Heart right ventricle (tissue), 16 donors: Measurements from ENCODE around the gene MYL10. TPM values are rescaled to one million over a fixed set of nuclear protein-coding genes. Genes with fewer than 3 reads are reported as not detected.

Experiments
- ATAC-seq, 8 donors: fragments of 200-7000 bp; cut with Tn5 transposase; one replicate each; pipeline ENCODE4 v1.9.1; 2020; ENCODE audit warnings: mild to moderate bottlenecking in 8 of 8, moderate library complexity in 8 of 8, moderate number of reproducible peaks in 1 of 8
- DNase-seq, 2 donors: peaks; one replicate each; pipeline ENCODE4 v3.0.0-alpha.2; 2020
- H3K27ac ChIP-seq, 10 donors: fragments of 200-600 bp; sonication (generic) in 2 of 10; one replicate each; pipeline versions ENCODE4 v1.5.0 to v1.8.0; 2020 to 2022; ENCODE audit warnings: mild to moderate bottlenecking in 3 of 10
- H3K27me3 ChIP-seq, 7 donors: fragments of 200-600 bp; one replicate each; pipeline ENCODE4 v1.8.0; 2021 to 2022; ENCODE audit warnings: mild to moderate bottlenecking in 2 of 7
- H3K36me3 ChIP-seq, 9 donors: fragments of 200-600 bp; sonication (generic) in 1 of 9; one replicate each; pipeline versions ENCODE4 v1.5.0 to v1.8.0; 2020 to 2022; ENCODE audit warnings: mild to moderate bottlenecking in 2 of 9
- H3K4me1 ChIP-seq, 9 donors: fragments of 200-600 bp; sonication (generic) in 1 of 9; one replicate each; pipeline versions ENCODE4 v1.5.0 to v1.8.0; 2020 to 2022; ENCODE audit warnings: mild to moderate bottlenecking in 4 of 9
- H3K4me3 ChIP-seq, 10 donors: fragments of 200-600 bp; sonication (generic) in 2 of 10; one replicate each; pipeline versions ENCODE4 v1.5.0 to v1.8.0; 2020 to 2022; ENCODE audit warnings: mild to moderate bottlenecking in 7 of 10, moderate library complexity in 2 of 10
- H3K9me3 ChIP-seq, 11 donors: fragments of 200-600 bp in 10 of 11; sonication (generic) in 2 of 11; one replicate each; pipeline versions ENCODE4 v1.5.0 to v1.8.0; 2013 to 2022; ENCODE audit warnings: mild to moderate bottlenecking in 2 of 11, control low read depth in 1 of 11, moderate library complexity in 1 of 11
- WGBS, 2 donors: extraction: QIAGEN DNeasy Blood & Tissue Kit; methylation state at CpG; one replicate each; pipeline ENCODE4 v1.1.7; 2013; ENCODE audit warnings: inconsistent platforms in 1 of 2; 5-methylcytosine and 5-hydroxymethylcytosine counted together
- intact Hi-C, 10 donors: fragments of 100-400 bp; cut with DNase I; formaldehyde crosslinking; loops; one replicate each; pipeline versions ENCODE4 v1.11.1 to v1.14.2; 2022
- polyA plus RNA-seq, 2 donors: library from polyadenylated mRNA; stranded (reverse); fragments of 200-250 nt; gene quantifications; one replicate each; pipeline ENCODE4 v1.2.3, GENCODE V29; 2013
- total RNA-seq, 10 donors: library from RNA; stranded (reverse); fragmentation: NEBNext Ultra II Directional in 3 of 10; extraction: Animal tissue kit (Norgen Biotek cat#: 25700) in 3 of 10; gene quantifications; one replicate each; pipeline versions ENCODE4 v1.2.1 to v1.2.4, GENCODE V29; 2021 to 2023
- TF ChIP-seq, protein P1 (sequence below), 9 donors: fragments of 200-600 bp; sonication (generic) in 2 of 9; IDR thresholded peaks; one replicate each; pipeline versions ENCODE4 v1.5.0 to v1.8.0; 2021 to 2022; ENCODE audit warnings: antibody characterized with exemption in 9 of 9, mild to moderate bottlenecking in 5 of 9, moderate library complexity in 1 of 9
- donor health status: Arrhythmogenic right ventricular cardiomyopathy.
- donor health status: ischemic (EF 13 %, LVEDD 7.1; RV severe dilation, severe dysfunction).
- donor health status: healthy with polysubstance abuse.
- donor health status: DM: no; HTN: yes; CAD: no.
- donor health status: DM: no; HTN: no; CAD: no.
- donor health status: ischemic (EF 25% LVEDD 6.9; RV normal size, moderate dysfunction).
- donor health status: ischemic (EF 25% LVEDD 5.7; RV mildly dilated, moderate dysfunction).
- donor health status: healthy.
- donor health status: DM: yes; HTN: yes; CAD: no.
- donor health status: Ischemic cardiomyopathy.
- donor health status: ischemic (EF 35%, LVEDD 5.7; RV mildly dilated, moderate dysfunction).
- donor health status: nonischemic (EF 11% LVEDD 7.7; RV severe dilation, severe dysfunction).
- donor health status: DM: yes; HTN: yes; CAD: no.
- donor health status: PGD.
- donor health status: ischemic (EF 29% LVEDD 5.4; RV normal size, mild dysfunction).
- donor health status: nonischemic (EF 23%, LVEDD 6.1; RV moderate dilation, normal function).

The MYL10 gene
- total and polyA plus RNA-seq, 12 donors, result not detected

DNA sequence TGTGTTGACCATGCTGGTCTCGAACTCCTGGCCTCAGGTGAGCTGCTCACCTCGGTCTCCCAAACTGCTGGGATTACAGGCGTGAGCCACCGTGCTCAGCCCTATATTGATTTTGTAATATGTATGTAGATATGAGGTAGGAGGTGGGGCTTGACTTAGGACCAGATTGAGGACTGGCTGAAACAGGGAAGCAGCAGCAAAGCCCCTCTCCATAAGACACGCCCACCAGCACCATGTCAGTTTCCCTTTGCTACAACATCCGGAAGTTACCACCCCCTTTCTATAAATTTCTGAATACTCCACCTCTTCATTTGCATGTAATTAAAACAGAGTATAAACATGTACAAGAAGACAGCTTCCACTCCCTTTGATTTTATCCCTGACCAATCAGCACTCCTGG is 47.9 kb upstream of the MYL10 start:
- intact Hi-C loops, result no loop called here
- Histone ChIP-seq H3K27ac (no peak overlapping the region), H3K9me3 (peaks cover 0 to 5% (median 0%) of the 10 kb centered on the region in 11 donors), H3K36me3 (no peaks in the 10 kb centered on the region), H3K4me3 (no peak overlapping the region), H3K27me3 (no peaks in the 10 kb centered on the region), H3K4me1 (peaks cover 0 to 19% (median 14%) of the 10 kb centered on the region in 9 donors)
- TF ChIP-seq, protein P1, sequence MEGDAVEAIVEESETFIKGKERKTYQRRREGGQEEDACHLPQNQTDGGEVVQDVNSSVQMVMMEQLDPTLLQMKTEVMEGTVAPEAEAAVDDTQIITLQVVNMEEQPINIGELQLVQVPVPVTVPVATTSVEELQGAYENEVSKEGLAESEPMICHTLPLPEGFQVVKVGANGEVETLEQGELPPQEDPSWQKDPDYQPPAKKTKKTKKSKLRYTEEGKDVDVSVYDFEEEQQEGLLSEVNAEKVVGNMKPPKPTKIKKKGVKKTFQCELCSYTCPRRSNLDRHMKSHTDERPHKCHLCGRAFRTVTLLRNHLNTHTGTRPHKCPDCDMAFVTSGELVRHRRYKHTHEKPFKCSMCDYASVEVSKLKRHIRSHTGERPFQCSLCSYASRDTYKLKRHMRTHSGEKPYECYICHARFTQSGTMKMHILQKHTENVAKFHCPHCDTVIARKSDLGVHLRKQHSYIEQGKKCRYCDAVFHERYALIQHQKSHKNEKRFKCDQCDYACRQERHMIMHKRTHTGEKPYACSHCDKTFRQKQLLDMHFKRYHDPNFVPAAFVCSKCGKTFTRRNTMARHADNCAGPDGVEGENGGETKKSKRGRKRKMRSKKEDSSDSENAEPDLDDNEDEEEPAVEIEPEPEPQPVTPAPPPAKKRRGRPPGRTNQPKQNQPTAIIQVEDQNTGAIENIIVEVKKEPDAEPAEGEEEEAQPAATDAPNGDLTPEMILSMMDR (IDR thresholded peaks at IDR 0.05), result no peak
- no peak for DNase-seq
- ATAC-seq, result no peak
- 74 to 81% methylated on average over 6 of the region's 6 CpGs for WGBS, 2 donors

DNA sequence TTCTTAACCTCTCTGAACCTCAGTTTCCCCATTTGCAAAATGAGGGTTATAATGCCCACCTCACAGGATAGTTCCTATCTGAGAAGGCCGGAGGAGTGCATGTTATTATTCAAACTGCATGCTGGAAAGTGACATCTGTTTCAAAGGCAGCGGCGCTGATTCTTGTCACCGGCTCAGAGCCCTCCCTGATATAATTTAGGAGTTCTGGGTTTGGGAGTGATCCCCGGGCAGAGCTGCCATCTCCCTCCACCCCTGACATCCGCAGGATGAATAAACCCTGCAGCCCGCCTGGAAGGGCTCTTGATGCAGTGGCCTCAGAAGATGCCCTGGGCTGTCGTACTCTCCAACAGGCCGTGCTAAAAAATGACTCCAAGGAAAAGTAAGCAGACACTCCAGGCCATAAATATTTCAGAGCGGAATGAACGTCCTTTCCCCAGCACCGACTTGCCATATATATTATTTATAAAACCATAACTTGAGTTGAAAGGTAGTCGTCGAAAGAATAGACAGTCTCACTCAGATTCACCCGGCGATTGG is 47.0 kb upstream of the MYL10 start:
- no peak for DNase-seq
- Histone ChIP-seq H3K4me1 (peaks cover 0 to 14% (median 8%) of the 10 kb centered on the region in 9 donors), H3K36me3 (no peaks in the 10 kb centered on the region), H3K27me3 (no peaks in the 10 kb centered on the region), H3K4me3 (no peak overlapping the region), H3K27ac (no peak overlapping the region), H3K9me3 (peaks cover 0 to 5% (median 0%) of the 10 kb centered on the region in 11 donors)
- WGBS, 2 donors, result 90 to 92% methylated on average over 16 of the region's 16 CpGs
- TF ChIP-seq, protein P1 (IDR thresholded peaks at IDR 0.05), result no peak
- no peak for ATAC-seq
- intact Hi-C loops, result no loop called here

DNA sequence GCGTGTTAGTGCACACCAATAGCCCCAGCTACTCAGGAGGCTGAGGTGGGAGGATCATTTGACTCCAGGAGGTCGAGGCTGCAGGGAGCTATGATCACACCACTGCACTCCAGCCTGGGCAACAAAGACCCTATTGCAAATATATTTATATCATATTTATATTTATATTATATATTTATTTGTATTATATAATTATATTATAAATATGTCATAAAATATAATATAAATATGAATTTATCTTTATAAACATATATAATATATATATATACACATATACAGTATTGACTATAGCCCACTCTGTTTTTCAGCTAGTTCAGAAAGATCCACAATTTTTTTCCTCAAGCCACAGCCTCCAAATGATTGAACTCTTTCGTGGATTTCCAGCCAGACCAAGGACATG is 45.3 kb upstream of the MYL10 start:
- intact Hi-C loops, result no loop called here
- H3K9me3 ChIP-seq, result peaks cover 0 to 5% (median 0%) of the 10 kb centered on the region in 11 donors
- 89 to 93% methylated on average over 3 of the region's 3 CpGs for WGBS, 2 donors
- DNase-seq, result no peak
- H3K4me3 ChIP-seq, result no peak overlapping the region
- H3K36me3 ChIP-seq, result no peaks in the 10 kb centered on the region
- H3K27ac ChIP-seq, result no peak overlapping the region
- peaks cover 0 to 7% (median 0%) of the 10 kb centered on the region in 9 donors for H3K4me1 ChIP-seq
- ATAC-seq, result no peak
- TF ChIP-seq, protein P1 (IDR thresholded peaks at IDR 0.05), result no peak
- no peaks in the 10 kb centered on the region for H3K27me3 ChIP-seq

DNA sequence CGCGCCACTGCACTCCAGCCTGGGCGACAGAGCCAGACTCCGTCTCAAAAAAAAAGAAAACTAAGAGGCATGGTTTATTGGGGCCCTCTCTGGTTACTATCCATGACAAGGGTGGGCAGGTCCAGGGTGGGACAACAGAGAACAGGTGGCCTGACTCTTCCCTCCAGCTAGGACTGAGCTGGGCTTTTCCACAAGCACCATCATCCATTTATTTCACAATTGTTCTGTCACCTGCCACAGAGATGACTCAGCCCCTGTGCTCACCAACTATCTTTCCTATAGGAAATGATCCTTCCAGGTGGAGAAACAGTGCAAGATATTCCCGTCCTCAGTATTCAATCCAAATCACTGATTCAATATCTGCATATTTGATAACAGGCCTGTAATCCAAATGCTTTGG is 44.9 kb upstream of the MYL10 start:
- TF ChIP-seq, protein P1 (IDR thresholded peaks at IDR 0.05), result no peak
- no peak overlapping the region for H3K4me3 ChIP-seq
- 81 to 96% methylated on average over 5 of the region's 5 CpGs for WGBS, 2 donors
- intact Hi-C loops, result no loop called here
- H3K27me3 ChIP-seq, result no peaks in the 10 kb centered on the region
- peaks cover 0 to 7% (median 0%) of the 10 kb centered on the region in 9 donors for H3K4me1 ChIP-seq
- ATAC-seq, result no peak
- no peak overlapping the region for H3K27ac ChIP-seq
- H3K36me3 ChIP-seq, result no peaks in the 10 kb centered on the region
- H3K9me3 ChIP-seq, result peaks cover 0 to 5% (median 0%) of the 10 kb centered on the region in 11 donors
- no peak for DNase-seq
